Measurements from ENCODE around the gene SEC61B. TPM values are rescaled to one million over a fixed set of nuclear protein-coding genes. Genes with fewer than 3 reads are reported as not detected.
A peak's percentile ranks its signal among the peaks of the same experiment; 100 is the strongest.
"Not testable (repeated sequence)": the region's sequence is repeated elsewhere in the genome, so short reads cannot be mapped to it uniquely, and the experiment has no call there.

The SEC61B gene
- total RNA-seq, 2 donors from 2014 or later = 102 to 110 TPM

DNA sequence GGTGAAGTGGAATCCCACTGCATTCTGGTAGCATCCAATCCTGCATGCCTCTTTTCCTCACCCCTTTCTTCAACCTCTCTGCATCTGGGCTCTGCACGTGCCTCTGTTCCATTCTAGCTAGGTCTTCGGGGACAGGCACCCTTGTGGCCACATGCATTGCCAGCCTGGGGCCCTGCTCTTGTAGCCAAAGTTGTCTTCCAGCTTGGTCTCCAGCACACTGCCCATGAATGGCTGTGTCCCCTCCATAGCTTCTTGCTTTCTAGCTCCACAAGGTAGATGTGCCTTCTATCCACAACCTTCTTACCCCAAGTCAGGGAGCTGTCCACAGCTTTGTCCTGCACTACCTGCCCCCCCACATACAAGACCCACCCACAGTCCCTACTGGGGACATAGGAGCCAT is 32.9 kb upstream of the SEC61B start:
- DNase-seq = no peak
- intact Hi-C loops (cut with DNase I, micrococcal nuclease) = loop anchor here in 1 of 2 donors (10.0 kb wide), 1 partner anchor 1026 kb away; no protein-coding TSS in a partner anchor
- no peak for ATAC-seq

DNA sequence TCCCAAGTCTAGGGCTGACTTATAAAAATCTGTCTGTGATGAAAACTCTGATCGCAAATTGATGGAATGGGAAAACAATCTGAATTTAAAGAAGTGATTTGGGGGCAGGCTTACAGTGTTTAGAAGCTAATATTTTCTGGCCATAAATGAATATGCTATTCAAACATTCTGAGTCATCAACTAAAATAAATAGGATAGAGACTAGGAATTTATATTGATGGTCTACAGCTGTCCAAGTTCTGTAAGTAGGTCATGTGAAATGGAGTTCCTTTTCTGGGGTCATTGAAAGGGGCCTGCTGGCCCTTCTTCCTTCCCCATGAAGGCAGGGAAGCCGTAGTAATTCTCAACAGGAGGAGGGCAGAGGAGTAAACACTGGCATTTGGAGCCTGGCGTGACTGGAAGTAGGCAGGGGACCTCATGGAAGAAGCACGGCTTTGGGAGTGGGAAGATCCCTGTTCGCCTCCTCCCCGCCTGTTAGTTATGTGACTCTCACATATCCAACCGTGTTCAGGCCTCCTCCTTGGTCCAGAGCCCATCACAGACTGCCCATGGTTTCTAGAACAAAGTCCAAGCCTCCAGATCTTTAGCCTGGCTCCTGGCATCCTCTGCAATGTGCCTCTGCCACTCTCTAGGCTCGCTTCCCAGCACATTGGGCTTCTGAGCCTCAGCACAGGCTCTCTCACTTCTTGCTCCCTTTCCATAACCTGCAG is 32.0 kb upstream of the SEC61B start:
- DNase-seq (no peak), ATAC-seq (no peak)
- intact Hi-C loops (cut with DNase I, micrococcal nuclease) = loop anchor here in 1 of 2 donors (10.0 kb wide), 1 partner anchor 1025 kb away; no protein-coding TSS in a partner anchor

DNA sequence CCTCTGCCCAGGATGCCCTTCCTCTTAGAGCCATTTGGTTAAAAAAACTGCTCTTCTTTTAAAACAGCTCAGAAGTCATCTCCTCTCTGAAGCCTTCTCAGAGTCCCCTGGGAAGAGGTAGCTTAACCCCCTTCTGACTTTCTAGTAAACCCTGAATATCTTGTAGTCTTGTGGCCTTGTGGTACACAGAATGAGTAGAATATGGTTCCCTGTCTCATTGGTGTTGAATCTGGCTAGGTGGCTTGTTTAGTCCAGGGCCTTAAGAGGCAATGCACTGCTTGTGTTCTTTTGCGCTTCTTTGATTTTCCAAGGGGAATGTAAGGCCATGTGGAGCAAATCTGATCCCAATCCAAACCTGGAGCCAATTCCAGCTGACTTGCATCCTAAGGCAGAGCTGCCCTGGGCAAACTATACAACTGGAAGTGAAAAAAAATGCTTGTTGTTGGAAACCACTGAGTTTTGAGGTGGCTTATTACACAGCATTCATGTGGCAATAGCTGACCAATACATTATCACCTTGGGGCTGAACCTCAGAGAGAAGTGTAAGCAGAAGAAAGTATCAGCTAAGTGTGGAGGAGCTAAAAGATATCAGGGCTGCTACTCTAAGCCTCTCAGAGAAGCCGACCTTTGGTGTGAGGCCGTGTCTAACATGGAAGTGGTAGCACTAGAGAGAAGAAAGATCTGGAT is 31.3 kb upstream of the SEC61B start:
- ATAC-seq (no peak), DNase-seq (no peak)

DNA sequence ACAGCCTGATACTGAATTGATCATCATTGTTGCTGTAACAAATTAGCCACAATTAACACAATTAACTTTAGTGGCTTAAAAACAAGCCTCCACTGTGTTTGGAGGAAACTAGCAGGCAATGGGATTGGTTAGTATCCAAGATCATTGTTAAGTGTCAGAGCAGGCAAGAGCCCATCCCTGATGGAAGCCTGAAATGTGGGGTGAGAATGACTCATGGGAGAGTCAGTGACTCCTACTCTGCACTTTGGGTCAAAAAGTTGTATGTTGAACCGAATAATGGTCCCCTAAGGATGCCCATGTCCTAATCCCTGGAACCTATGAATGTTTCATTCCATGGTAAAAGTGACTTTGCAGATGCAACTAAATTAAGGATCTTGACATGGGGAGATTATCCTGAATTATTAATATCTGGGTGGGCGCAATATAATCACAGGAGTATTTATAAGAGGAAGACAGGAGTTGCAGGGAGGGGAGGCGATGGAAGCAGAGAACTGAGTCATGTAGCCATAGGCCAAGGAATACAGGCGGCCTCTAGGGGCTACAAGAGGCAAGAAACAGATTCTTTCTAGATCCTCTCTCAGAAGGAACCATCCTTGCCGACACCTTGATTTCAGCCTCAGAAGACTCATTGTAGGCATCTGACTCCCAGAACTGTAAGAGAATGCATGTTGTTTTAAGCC is 29.2 kb upstream of the SEC61B start:
- DNase-seq = no peak
- intact Hi-C loops (cut with DNase I, micrococcal nuclease) = no loop called here
- no peak for ATAC-seq

More for the DNA sequence above, 31.3 kb upstream of the SEC61B start:
- intact Hi-C loops (cut with DNase I, micrococcal nuclease) = no loop called here

DNA sequence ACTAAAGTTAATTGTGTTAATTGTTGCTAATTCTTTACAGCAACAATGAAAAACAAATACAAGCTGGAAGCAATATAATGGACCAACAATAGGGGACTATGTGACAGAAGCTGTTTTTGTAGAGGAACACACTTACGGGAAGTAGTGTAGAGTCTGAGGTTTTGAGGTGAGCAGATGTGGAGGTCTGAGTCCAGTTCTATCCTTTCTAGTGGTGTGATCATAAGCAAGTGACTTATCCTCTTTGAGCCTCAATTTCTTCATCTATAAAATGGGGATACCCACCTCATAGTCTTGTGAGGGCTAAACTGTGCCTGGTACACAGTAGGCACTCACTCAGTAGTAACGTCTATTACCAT is 28.6 kb upstream of the SEC61B start:
- no peak for DNase-seq
- no peak for ATAC-seq
- intact Hi-C loops (cut with DNase I, micrococcal nuclease) = no loop called here

DNA sequence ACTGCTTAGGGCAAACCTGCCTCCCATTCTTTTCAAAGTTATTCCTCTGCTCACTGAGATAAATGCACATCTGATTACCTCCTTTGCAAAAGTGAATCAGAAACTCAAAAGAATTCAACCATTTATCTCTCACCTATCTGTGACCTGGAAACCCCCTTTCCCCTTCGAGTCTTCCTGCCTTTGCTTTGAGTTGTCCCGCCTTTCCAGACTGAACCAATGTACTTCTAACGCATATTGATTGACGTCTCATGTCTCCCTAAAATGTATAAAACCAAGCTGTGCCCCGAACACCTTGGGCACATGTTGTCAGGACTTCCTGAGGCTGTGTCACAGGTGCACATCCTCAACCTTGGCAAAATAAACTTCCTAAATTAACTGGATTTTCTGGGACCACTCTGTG is 25.6 kb upstream of the SEC61B start:
- intact Hi-C loops (cut with DNase I, micrococcal nuclease); ATAC-seq; DNase-seq: not testable (repeated sequence)

DNA sequence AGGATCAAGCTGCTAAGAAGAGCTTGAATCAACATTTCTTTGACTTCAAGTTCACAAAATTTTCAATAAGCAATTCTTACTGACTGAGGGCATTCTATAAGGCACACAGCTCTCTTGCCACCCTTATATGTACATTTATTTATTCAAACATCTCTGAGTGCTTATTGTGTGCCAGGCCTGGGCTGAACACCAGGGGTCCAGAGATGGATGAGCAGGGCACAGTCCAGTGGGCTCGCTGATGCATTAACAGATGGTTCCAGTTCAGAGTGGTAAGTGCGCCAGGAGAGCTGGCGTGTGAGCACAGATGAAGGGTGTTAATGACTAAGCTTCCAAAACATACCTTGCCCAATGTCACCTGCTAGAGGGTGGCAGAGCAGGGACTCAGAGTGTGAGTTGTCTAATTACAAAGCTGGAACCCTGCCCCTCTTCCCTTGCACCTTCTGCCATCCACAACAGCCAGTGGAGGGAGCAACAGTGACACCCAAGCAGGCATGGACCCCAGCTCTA is 24.9 kb upstream of the SEC61B start:
- DNase-seq (no peak), ATAC-seq (no peak)
- intact Hi-C loops (cut with DNase I, micrococcal nuclease) = no loop called here

DNA sequence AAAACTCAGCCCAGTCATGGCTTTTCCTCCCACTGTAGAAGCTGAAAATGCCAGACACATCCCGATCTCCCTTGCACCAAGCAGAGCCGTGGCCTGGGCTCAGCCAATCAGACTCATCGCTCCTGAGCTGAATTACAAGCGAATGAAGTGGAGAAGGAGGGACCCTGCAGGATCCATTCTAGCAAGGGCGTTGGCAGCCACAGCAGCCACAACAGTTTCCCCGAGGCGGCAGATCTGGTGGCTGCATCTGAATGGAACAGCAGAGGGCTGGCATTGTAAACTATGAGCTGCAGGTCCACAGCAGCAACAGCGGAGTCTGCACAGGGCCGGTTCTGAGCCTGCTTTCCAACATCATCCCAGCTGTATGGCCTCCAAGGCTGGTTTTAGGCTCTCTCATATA is 24.1 kb upstream of the SEC61B start:
- intact Hi-C loops (cut with DNase I, micrococcal nuclease) = no loop called here
- DNase-seq = no peak
- no peak for ATAC-seq

DNA sequence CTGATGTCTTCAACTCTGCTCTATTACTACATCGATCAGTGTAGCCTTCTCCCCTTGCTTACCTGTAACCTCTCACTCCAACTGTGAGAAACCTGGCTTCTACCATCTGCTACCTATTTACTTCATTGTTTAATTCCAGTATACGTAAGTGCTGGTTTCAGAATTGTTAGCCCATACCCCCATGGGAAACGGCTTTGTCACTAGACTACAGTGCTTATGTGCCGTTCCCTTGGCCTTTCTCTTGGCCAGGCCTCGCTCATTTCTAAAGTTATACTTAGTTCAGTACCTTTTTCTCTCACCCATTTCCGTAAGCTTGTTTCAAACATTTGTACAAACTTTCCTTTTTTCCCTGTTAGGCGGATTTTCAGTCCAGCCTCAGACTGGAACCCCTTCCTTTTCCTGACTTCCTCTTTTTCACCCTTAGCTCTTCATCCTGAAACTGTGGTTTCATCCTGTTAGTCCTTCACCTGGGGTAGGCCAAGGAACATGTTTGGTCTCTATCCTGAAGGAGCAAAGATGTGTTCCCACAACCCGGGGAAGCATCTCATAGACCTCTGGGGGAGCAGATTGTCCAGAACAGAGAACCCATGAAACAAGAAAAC is 22.0 kb upstream of the SEC61B start:
- ATAC-seq (no peak), DNase-seq (no peak)
- intact Hi-C loops (cut with DNase I, micrococcal nuclease) = no loop called here

DNA sequence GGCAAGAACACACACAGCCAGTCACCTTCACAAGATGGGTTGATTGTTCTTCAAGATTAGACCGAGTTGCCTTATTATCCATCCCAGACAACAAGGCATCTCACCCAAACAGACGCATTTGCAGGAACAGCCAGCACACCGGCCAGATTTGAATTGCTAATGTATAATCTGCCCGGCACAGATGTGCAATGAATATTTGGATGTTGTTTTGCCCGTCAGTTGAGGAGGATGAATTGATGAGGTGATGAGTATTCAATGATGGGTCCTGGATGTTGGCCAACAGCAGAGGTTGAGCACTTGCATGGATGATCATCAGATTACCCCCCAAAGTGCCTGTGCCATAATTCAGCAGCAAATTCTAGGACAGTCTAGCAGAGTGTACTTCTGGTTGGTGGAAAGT is 20.5 kb upstream of the SEC61B start:
- intact Hi-C loops (cut with DNase I, micrococcal nuclease) = no loop called here

DNA sequence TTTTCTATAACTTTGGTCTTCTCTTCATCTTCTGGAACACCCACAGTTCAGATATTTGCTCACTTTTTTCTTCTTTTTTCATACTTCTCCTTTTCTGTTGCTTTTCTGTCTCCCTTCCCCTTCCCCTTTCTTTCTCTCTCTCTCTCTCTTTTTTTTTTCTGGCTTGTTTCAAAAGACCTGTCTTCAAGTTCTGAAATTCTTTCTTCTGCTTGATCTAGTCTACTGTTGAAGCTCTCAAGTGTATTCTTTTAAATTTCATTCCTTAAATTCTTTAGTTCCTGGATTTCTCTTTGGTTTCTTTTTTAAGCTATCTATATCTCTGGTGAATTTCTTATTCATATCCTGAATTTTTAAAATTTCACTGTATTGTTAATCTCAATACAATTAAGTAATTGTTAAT is 11.5 kb upstream of the SEC61B start:
- intact Hi-C loops (cut with DNase I, micrococcal nuclease) = no loop called here
- no peak for ATAC-seq
- no peak for DNase-seq

More for the DNA sequence above, 20.5 kb upstream of the SEC61B start:
- no peak for DNase-seq
- no peak for ATAC-seq

DNA sequence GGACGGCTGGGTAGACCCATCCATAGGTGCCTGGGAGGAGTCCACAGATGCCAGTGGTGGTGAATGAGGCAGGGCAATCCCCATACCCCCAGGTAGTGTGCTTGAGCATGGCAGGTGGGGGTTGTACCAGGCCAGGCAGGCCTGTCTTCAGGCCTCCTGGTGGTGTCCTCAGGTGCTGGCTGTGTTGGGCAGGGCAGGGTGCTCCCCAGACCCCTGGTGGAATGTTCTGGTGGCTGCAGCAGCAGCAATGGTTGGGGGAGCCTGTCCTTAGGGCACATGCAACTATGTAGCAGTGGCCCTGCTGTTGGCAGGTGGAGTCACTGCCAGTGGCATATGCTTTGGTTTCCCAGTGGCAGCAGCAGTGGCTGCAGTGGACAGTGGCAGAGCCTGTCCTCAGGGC is 10.3 kb upstream of the SEC61B start:
- intact Hi-C loops (cut with DNase I, micrococcal nuclease) = no loop called here

DNA sequence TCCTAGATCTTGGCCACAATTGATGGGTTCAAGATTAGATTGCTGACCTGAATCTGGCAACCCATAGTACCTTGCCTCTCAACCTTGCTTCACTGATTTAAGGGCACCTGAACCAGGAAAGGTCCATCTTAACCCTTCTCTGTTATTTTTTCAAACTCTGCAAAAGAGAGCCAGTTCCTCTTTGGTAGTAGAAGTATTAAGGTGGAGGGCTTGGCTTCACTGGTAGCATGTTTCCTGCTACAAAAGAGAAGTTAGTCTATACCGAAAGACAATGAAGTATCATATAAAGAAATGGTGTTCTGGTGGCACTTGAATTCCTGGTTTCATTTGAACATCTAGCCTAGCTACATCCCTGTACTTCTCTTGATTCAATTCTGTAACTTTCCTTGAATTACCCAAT is 8.9 kb upstream of the SEC61B start:
- DNase-seq (no peak), ATAC-seq (no peak)
- intact Hi-C loops (cut with DNase I, micrococcal nuclease) = no loop called here

More for the DNA sequence above, 10.3 kb upstream of the SEC61B start:
- ATAC-seq (no peak), DNase-seq (no peak)

DNA sequence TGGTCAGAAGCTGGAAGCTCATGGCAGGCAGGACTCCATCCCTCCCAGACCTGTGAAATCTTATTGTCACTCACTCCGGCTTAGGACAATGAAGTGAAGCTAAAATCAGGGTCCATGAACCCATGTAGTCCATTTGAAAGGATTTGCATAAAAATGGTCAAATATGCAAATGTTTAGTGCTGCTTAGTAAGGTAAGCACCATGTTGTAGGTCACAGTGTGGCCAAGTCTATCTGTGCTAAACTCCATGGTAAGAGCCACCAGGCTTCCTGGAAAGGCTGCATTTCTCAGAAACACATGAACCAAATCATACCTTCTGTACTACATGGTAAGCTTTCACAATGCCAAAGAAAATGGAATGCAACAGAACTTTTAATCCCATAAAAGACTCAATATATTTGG is 6.0 kb upstream of the SEC61B start:
- intact Hi-C loops (cut with DNase I, micrococcal nuclease) = no loop called here
- ATAC-seq = no peak
- DNase-seq = no peak

DNA sequence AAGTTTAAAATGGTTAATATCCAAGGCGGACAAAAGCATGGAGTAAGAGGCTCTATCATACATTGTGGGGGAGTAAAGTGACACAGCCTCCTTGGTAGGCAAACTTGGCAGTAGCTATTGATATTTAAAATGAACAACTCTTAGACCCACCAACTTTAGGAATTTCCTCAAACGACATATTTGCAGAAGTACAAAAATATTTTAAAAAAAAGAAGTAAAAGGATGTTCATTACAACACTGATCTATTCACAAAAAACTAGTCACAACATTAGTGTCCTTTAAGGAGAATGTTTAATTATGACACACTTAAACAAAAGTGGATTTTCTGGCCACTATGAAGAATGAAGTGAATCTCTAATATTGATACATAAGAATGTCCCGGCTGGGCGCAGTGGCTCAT is 2.1 kb upstream of the SEC61B start:
- intact Hi-C loops (cut with DNase I, micrococcal nuclease) = no loop called here
- ATAC-seq = no peak
- no peak for DNase-seq

DNA sequence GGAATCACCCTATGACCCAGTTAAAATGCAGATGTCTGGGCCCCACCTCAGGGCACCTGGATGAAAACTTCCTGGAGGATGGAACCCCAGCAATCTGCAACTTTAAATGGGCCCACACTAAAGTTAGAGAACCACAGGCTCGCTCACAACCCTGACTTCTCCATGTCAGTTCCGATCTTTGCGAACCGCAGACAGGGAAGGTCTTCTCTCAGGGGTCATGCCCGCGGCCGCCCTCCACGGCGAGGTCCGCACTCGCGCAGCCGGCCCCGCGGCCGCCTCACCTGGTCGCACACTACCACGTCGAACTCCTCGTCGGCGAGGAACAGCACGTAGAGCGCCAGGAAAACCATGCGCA is 839 bp upstream of the SEC61B start:
- intact Hi-C loops (cut with DNase I, micrococcal nuclease) = no loop called here
- DNase-seq = no peak
- ATAC-seq = peak; percentile 30

DNA sequence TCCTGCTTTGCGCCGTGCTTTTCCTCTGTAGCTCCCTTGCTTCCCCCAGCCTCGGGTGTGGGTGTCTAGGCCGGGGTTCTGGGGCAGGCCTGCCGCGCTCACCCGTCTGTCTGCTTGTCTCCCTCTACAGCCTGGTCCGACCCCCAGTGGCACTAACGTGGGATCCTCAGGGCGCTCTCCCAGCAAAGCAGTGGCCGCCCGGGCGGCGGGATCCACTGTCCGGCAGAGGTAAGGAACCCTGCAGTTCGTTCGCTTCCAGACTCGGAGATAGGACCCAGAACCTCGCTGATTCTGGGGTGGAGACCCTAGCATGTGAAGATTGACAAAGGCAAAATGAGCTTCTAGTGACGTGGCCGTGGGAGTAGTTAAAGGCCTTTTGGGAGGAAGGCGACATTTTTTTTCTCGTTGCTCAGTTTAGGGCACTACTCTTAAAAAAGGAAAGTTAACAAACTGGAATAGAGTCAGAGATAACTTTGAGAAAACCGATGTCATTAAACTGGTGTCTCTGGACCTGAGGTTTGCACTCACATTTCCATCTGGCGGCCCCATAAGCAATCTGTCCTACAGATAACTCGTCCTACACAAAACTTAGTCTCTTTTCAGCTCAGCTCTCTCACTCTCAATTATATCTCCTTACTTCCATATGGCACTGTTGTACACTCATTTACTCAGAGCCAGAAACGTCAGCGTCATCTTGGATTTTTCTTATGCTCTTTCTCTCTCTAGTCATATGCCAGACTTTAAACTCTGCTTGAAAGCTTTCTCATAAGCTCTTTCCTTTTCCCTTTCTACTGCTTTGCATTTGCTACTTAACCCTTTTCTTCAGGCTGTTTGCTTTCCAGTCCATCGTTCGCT is 561 bp downstream of the SEC61B start:
- no peak for DNase-seq
- ATAC-seq = peak; percentile 29
- intact Hi-C loops (cut with DNase I, micrococcal nuclease) = no loop called here

DNA sequence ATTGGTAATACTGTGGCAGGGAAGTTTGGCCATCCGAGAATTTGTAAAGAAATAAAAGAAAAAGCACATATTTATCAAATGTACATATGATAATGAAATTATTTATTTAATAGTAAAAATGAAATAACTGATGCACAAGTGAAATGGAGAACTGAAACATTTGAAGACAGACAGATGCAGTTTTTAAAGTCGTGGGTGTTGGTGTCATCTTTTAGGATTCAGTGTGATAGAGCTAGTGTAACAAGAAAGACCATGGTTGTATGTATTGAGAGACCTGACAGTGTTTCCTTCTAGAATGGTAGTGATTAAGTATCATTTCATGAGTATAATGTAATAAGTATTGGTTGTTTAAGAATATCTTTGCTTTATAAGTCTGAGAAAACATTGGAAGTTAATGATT is 2.4 kb downstream of the SEC61B start:
- intact Hi-C loops (cut with DNase I, micrococcal nuclease) = no loop called here
- ATAC-seq (no peak), DNase-seq (no peak)

DNA sequence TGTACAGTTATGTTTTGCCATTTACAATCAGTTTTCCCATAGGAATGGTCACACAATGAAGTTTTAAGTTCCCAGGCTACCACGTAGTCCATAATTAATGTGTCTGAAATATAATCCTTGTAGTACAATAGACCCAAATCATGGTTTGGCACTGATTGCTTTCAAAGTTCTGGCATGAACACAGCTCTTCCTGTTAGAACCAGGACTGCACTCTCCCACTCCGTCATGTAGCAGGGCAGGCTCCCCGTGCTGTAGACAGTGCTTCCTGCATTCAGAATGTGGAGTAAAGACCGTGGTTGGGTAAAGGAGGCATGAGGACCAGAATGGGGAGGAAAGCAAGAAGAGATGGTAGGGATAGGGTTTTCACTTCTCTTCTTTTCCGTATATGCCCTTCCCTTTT is 4.0 kb downstream of the SEC61B start:
- intact Hi-C loops (cut with DNase I, micrococcal nuclease) = no loop called here
- DNase-seq (no peak), ATAC-seq (no peak)
